ENCODE data around the gene FBLN1.

FBLN1 gene

GRCh38 chr22:45547016-45547345, 44.3 kb downstream of the FBLN1 start:
- no peak for TF ChIP-seq OSR1 (CRISPR knock-in tag; IDR thresholded peaks at IDR 0.05)
- no peak for TF ChIP-seq RARB (CRISPR knock-in tag; IDR thresholded peaks at IDR 0.05)
- TF ChIP-seq ZC3H10 (CRISPR knock-in tag; IDR thresholded peaks at IDR 0.05) = no peak
- TF ChIP-seq GLIS3 (CRISPR knock-in tag; IDR thresholded peaks at IDR 0.05) = no peak
- TF ChIP-seq ESRRG (CRISPR knock-in tag; IDR thresholded peaks at IDR 0.05) = no peak
- TF ChIP-seq, protein P1, sequence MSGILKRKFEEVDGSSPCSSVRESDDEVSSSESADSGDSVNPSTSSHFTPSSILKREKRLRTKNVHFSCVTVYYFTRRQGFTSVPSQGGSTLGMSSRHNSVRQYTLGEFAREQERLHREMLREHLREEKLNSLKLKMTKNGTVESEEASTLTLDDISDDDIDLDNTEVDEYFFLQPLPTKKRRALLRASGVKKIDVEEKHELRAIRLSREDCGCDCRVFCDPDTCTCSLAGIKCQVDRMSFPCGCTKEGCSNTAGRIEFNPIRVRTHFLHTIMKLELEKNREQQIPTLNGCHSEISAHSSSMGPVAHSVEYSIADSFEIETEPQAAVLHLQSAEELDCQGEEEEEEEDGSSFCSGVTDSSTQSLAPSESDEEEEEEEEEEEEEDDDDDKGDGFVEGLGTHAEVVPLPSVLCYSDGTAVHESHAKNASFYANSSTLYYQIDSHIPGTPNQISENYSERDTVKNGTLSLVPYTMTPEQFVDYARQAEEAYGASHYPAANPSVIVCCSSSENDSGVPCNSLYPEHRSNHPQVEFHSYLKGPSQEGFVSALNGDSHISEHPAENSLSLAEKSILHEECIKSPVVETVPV (CRISPR knock-in tag; IDR thresholded peaks at IDR 0.05) = no peak
- no peak for TF ChIP-seq ARNTL (CRISPR knock-in tag; IDR thresholded peaks at IDR 0.05; ENCODE audit: borderline replicate concordance, low read depth)
- no peak for TF ChIP-seq POU6F1 (CRISPR knock-in tag; IDR thresholded peaks at IDR 0.05; ENCODE audit: borderline replicate concordance, low read depth)
- TF ChIP-seq ZFP3 (CRISPR knock-in tag; IDR thresholded peaks at IDR 0.05) = no peak
- no peak for TF ChIP-seq CSDC2 (CRISPR knock-in tag; IDR thresholded peaks at IDR 0.05)
- no peak for TF ChIP-seq ZNF8 (CRISPR knock-in tag; IDR thresholded peaks at IDR 0.05)
- TF ChIP-seq PATZ1 (CRISPR knock-in tag; IDR thresholded peaks at IDR 0.05; ENCODE audit: borderline replicate concordance) = no peak
- no peak for ATAC-seq

GRCh38 chr22:45547731-45548130, 45.0 kb downstream of the FBLN1 start:
- TF ChIP-seq CSDC2 (CRISPR knock-in tag; IDR thresholded peaks at IDR 0.05) = no peak
- TF ChIP-seq CREB5 (CRISPR knock-in tag; IDR thresholded peaks at IDR 0.05; ENCODE audit: low read depth) = no peak
- TF ChIP-seq ZNF565 (CRISPR knock-in tag; conservative IDR thresholded peaks at IDR 0.05; ENCODE audit: low read depth) = no peak
- TF ChIP-seq POU6F1 (CRISPR knock-in tag; IDR thresholded peaks at IDR 0.05; ENCODE audit: borderline replicate concordance, low read depth) = no peak
- TF ChIP-seq PATZ1 (CRISPR knock-in tag; IDR thresholded peaks at IDR 0.05; ENCODE audit: borderline replicate concordance) = no peak
- TF ChIP-seq ESRRG (CRISPR knock-in tag; IDR thresholded peaks at IDR 0.05) = no peak
- no peak for TF ChIP-seq PPARA (CRISPR knock-in tag; IDR thresholded peaks at IDR 0.05; ENCODE audit: borderline replicate concordance)
- no peak for TF ChIP-seq GLIS3 (CRISPR knock-in tag; IDR thresholded peaks at IDR 0.05)
- no peak for TF ChIP-seq ZNF70 (CRISPR knock-in tag; IDR thresholded peaks at IDR 0.05)
- TF ChIP-seq, protein P2, sequence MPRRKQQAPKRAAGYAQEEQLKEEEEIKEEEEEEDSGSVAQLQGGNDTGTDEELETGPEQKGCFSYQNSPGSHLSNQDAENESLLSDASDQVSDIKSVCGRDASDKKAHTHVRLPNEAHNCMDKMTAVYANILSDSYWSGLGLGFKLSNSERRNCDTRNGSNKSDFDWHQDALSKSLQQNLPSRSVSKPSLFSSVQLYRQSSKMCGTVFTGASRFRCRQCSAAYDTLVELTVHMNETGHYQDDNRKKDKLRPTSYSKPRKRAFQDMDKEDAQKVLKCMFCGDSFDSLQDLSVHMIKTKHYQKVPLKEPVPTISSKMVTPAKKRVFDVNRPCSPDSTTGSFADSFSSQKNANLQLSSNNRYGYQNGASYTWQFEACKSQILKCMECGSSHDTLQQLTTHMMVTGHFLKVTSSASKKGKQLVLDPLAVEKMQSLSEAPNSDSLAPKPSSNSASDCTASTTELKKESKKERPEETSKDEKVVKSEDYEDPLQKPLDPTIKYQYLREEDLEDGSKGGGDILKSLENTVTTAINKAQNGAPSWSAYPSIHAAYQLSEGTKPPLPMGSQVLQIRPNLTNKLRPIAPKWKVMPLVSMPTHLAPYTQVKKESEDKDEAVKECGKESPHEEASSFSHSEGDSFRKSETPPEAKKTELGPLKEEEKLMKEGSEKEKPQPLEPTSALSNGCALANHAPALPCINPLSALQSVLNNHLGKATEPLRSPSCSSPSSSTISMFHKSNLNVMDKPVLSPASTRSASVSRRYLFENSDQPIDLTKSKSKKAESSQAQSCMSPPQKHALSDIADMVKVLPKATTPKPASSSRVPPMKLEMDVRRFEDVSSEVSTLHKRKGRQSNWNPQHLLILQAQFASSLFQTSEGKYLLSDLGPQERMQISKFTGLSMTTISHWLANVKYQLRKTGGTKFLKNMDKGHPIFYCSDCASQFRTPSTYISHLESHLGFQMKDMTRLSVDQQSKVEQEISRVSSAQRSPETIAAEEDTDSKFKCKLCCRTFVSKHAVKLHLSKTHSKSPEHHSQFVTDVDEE (CRISPR knock-in tag; IDR thresholded peaks at IDR 0.05) = no peak
- TF ChIP-seq TOX (CRISPR knock-in tag; IDR thresholded peaks at IDR 0.05; ENCODE audit: borderline replicate concordance) = no peak
- no peak for TF ChIP-seq SNAI2 (CRISPR knock-in tag; IDR thresholded peaks at IDR 0.05)
- TF ChIP-seq, protein P1 (CRISPR knock-in tag; IDR thresholded peaks at IDR 0.05) = no peak
- TF ChIP-seq ZNF8 (CRISPR knock-in tag; IDR thresholded peaks at IDR 0.05) = no peak
- no peak for TF ChIP-seq ZC3H10 (CRISPR knock-in tag; IDR thresholded peaks at IDR 0.05)

More at GRCh38 chr22:45547731-45548130, 45.0 kb downstream of the FBLN1 start:
- ATAC-seq = no peak
